ENCODE data around the gene SUFU.

Gene SUFU

GRCh38 chr10:102620138-102620590 lies 116.4 kb downstream of the SUFU start:
- DNase-seq (ENCODE audit: low spot score), result no peak

GRCh38 chr10:102620591-102621442 lies 117.0 kb downstream of the SUFU start:
- DNase-seq (ENCODE audit: low spot score), result no peak

GRCh38 chr10:102621443-102622325 lies 117.9 kb downstream of the SUFU start:
- no peak for DNase-seq (ENCODE audit: low spot score)

- no peak for DNase-seq (ENCODE audit: low spot score)
Measured at GRCh38 chr10:102624094-102624493, 120.3 kb downstream of the SUFU start.

- no peak for DNase-seq (ENCODE audit: low spot score)
Measured at GRCh38 chr10:102624751-102625645, 121.2 kb downstream of the SUFU start.

GRCh38 chr10:102626026-102626685 lies 122.4 kb downstream of the SUFU start:
- no peak for DNase-seq (ENCODE audit: low spot score)

GRCh38 chr10:102627291-102627735 lies 123.5 kb downstream of the SUFU start:
- DNase-seq (ENCODE audit: low spot score), result no peak

- DNase-seq (ENCODE audit: low spot score), result peak; percentile 80
Measured at GRCh38 chr10:102627736-102628293, 124.0 kb downstream of the SUFU start.

- no peak for DNase-seq (ENCODE audit: low spot score)
Measured at GRCh38 chr10:102628451-102628911, 124.7 kb downstream of the SUFU start.

- peak; percentile 88 for DNase-seq (ENCODE audit: low spot score)
Measured at GRCh38 chr10:102629661-102630614, 126.2 kb downstream of the SUFU start.

- DNase-seq (ENCODE audit: low spot score), result no peak
Measured at GRCh38 chr10:102630663-102631062, 126.9 kb downstream of the SUFU start.

- no peak for DNase-seq (ENCODE audit: low spot score)
Measured at GRCh38 chr10:102631525-102632393, 128.0 kb downstream of the SUFU start.

- DNase-seq (ENCODE audit: low spot score), result no peak
Measured at GRCh38 chr10:102632394-102633111, 128.8 kb downstream of the SUFU start.

- DNase-seq (ENCODE audit: low spot score), result peak; percentile 41
Measured at GRCh38 chr10:102633287-102633686, 129.5 kb downstream of the SUFU start.

GRCh38 chr10:102633848-102634247 lies 130.1 kb downstream of the SUFU start:
- DNase-seq (ENCODE audit: low spot score), result no peak

GRCh38 chr10:102634686-102635085 lies 130.9 kb downstream of the SUFU start:
- no peak for DNase-seq (ENCODE audit: low spot score)

- no peak for DNase-seq (ENCODE audit: low spot score)
Measured at GRCh38 chr10:102635377-102635776, 131.6 kb downstream of the SUFU start.

- DNase-seq (ENCODE audit: low spot score), result no peak
Measured at GRCh38 chr10:102639537-102639936, 135.8 kb downstream of the SUFU start.

Measured in AG20443 (cell line).